HL-60 (cell line): ENCODE data around the gene CHCHD6.

Source experiments
- CTCF ChIP-seq: IDR thresholded peaks from one replicate; pipeline ENCODE4 v1.5.1; 2011; ENCODE audit warnings: low read length, control low read depth, inconsistent platforms; ENCODE audit not compliant: insufficient read depth
- POLR2AphosphoS5 ChIP-seq: IDR thresholded peaks from 2 replicates; pipeline ENCODE4 v1.6.1; 2012; ENCODE audit warnings: low read depth
- REST ChIP-seq: IDR thresholded peaks from 2 replicates; pipeline ENCODE4 v1.6.1; 2012; ENCODE audit warnings: low read depth; ENCODE audit not compliant: insufficient replicate concordance

- TF ChIP-seq CTCF, result no peak
- no peak for TF ChIP-seq POLR2AphosphoS5
- TF ChIP-seq REST, result no peak
Observed at GRCh38 chr3:126945891-126946290, 241.9 kb downstream of the CHCHD6 start.
